ENCODE measurements around the gene OSM.

DNA sequence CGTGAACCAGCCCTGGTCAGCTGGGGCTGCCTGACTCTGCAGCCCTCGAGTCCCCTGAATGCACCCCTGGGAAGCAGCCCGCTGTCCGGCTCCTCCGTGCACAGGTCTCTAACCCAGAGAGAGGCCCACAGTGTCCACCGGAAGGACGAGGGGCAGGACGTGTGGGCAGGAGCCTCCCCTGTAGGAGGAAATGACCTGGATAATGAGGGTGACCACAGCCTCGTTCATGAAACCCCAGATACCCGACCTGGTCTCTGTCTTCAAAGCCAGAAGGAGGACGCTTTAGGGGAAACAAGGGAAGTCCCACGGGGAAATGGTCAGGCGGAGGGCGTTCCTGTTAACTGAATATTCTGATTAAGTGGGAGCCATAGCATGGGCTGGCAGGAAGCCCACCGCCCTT lies 43.3 kb downstream of the OSM start:
- TF ChIP-seq, protein P1, sequence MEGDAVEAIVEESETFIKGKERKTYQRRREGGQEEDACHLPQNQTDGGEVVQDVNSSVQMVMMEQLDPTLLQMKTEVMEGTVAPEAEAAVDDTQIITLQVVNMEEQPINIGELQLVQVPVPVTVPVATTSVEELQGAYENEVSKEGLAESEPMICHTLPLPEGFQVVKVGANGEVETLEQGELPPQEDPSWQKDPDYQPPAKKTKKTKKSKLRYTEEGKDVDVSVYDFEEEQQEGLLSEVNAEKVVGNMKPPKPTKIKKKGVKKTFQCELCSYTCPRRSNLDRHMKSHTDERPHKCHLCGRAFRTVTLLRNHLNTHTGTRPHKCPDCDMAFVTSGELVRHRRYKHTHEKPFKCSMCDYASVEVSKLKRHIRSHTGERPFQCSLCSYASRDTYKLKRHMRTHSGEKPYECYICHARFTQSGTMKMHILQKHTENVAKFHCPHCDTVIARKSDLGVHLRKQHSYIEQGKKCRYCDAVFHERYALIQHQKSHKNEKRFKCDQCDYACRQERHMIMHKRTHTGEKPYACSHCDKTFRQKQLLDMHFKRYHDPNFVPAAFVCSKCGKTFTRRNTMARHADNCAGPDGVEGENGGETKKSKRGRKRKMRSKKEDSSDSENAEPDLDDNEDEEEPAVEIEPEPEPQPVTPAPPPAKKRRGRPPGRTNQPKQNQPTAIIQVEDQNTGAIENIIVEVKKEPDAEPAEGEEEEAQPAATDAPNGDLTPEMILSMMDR (IDR thresholded peaks at IDR 0.05; ENCODE audit: poor library complexity): no peak
- TF ChIP-seq EZH2 (IDR thresholded peaks at IDR 0.05; ENCODE audit: borderline replicate concordance): no peak

All from hepatocyte (in vitro differentiated cells).